Dermis lymphatic vessel endothelial cell (primary cell): ENCODE data around the gene RPS26. TPM values are rescaled to one million over a fixed set of nuclear protein-coding genes. Genes with fewer than 3 reads are reported as not detected.

Experiments used
- total RNA-seq: library from RNA; depleted of rRNA; stranded (reverse); fragments of >200 nt; gene quantifications from 2 replicates; pipeline ENCODE4 v1.2.1, GENCODE V29; 2014

RPS26 gene
- 108 and 138 TPM in 2 replicates for total RNA-seq

DNA sequence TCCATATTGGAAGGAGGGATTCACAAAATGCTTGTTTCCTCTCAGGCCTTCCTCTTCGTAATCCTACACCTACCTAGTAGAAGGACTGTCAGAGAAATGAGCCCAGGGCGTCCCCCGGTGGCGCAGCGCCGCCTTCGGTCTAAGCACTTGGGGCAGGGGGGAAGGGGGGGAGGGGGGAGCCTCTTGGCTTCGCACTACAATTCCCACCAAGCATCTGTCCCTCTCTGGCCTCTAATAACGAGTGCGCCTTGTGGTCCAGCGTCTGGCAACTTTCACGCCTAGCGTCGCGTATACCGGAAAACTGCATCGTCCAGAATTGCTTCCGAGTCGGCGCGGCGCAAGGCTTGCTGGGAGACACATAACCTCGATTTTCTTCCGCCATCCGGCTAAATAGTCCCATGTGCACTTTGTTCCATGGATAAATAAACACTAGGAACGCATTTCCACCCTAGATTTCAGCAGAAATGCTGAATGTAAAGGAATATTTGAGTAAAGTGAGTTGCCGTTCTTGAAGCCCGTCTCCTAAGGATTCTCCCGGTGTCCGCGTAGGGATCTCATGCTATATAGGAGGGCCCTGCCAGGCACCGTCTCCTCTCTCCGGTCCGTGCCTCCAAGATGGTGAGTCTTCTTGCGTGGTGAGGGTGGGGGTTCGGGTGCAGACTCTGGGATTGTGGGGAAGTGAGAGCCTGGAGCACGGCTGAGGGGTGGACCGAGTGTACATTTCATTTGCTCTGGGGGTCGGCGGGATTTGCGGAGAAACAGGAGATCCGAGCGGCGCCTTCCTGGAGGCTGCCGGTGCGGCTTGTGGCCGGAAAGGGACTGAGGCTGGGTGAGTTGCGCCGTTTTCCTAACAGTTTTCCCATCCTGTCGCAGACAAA, at the start of gene RPS26:
RPS26 (plus strand) TSS at position 367 of the 878 bp plus-strand sequence; CDS start at position 616, 249 bp downstream.

DNA sequence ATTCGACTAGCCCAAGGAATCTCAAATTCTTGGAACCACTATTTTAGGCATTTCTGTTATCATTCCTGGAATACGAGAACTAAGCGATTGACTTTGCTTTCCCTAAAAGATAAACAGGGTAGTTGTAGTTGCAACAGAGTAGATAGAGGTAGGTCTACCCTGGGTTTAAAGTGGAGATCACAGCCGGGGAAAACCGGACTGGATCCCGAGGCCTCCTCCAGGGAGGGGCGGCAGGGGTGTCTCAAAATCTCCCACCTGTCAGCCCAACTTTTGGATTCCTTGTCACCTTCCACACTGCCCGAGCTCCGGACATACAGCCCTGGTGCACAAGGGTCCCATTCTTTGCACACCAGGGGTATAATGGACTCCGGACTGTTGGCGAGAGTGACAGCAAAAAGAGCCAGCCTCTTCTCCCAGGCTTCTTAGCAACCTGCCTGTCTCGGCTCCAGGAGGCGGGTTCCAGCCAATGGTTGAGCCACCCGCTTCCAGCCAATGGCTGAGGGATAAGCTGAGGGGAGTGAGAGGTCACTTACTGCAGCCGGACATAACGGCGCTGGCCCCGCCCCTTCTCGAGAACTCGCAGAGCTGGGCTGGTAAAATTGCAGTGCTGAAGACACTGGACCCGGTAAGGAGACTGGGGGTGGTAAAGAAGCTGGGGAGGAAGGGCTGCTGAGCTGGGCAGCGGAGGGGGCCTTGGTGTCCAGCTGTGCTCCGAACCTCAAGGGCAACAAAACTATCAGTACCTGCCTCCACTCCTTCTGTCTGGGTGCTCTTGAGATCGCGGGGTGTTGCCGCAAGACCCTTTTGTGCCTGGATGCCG, 44.8 kb upstream of the RPS26 start, which contains the start of gene SUOX:
SUOX (plus strand) TSS at position 562 of the 820 bp plus-strand sequence. CDS start 4,946 bp downstream, outside the sequence.

DNA sequence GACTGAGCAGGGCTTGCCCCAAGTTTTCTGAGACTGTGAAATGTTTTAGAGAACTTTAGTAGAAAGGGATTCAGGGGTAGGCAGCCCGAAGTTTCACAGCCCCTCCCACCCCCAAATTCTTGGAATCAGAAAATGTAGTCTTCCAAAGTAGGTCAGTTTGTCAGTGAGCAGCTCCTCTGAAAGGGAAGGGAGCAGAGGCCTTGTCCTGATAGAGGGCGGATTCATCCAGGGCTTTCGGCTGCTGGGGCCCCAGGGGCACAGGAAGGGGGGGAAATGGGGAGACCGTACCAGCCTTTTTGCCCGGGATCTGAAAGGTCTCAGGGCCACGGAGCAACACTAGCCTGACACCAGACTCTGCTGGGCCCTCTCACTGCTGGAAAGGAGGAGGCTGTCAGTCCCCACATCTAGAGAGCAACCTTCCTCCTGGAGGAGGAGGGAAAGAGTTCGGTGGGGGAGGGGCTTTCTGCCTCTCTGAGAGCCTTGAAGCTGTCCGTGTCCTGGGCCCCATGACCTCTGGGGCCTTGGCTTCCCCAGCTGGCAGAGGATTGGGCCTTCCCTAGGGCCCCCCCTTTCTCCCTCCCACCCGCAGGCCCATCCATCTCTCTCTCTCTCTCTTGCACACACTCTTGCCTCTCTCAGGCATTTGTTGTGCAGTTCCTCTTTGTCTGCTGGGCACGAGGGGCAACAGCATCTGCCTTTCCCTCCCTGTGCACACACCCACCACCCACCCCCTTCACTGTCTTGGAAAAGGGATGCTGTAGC, 21.1 kb upstream of the RPS26 start, which contains the start of gene IKZF4:
IKZF4 (plus strand) TSS at position 621 of the 762 bp plus-strand sequence. CDS start 451 bp downstream, outside the sequence.

DNA sequence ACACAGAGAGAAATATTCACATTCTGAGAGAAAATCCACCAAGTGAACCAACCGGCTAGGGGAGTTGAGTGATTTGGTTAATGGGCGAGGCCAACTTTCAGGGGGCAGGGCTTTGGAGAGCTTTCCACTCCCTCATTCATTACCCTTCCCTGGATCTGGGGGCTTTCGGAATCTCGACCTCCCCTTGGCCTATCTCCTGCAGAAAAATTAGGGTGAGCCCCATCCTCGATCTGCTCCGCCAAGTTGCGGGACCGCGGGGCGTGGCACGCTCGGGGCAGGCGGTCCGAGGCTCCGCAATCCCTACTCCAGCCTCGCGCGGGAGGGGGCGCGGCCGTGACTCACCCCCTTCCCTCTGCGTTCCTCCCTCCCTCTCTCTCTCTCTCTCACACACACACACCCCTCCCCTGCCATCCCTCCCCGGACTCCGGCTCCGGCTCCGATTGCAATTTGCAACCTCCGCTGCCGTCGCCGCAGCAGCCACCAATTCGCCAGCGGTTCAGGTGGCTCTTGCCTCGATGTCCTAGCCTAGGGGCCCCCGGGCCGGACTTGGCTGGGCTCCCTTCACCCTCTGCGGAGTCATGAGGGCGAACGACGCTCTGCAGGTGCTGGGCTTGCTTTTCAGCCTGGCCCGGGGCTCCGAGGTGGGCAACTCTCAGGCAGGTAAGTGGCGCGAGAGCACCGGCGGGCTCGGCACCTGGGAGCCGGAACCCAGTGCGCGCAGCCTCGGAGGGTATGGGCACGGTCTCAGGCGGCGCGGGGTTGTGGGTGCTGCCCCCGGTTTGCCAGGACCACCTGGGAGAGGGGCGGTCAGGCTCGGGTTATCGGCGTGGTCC, 38.2 kb downstream of the RPS26 start, which contains the start of gene ERBB3:
ERBB3 (plus strand) TSS at position 443 of the 833 bp plus-strand sequence; CDS start at position 579, 136 bp downstream.

Other genes starting within 250 kb of the RPS26 start
- 72.7 and 116 TPM in 2 replicates for gene SARNP, start 224.2 kb upstream of the RPS26 start, total RNA-seq
- 21.7 and 28.8 TPM in 2 replicates for gene ORMDL2, start 223.9 kb upstream of the RPS26 start, total RNA-seq
- 49.2 and 50.7 TPM in 2 replicates for gene DNAJC14, start 212.3 kb upstream of the RPS26 start, total RNA-seq
- gene MMP19, start 199.0 kb upstream of the RPS26 start, total RNA-seq = 0.09 and 0.43 TPM in 2 replicates
- 26.8 and 30.8 TPM in 2 replicates for gene PYM1, start 114.0 kb upstream of the RPS26 start, total RNA-seq
- 16.5 and 23.8 TPM in 2 replicates for gene DGKA, start 110.8 kb upstream of the RPS26 start, total RNA-seq
- 0.60 and 0.76 TPM in 2 replicates for gene PMEL, start 75.9 kb upstream of the RPS26 start, total RNA-seq
- 13.7 and 17.3 TPM in 2 replicates for gene CDK2, start 75.1 kb upstream of the RPS26 start, total RNA-seq
- 42.5 and 47.5 TPM in 2 replicates for gene RAB5B, start 67.8 kb upstream of the RPS26 start, total RNA-seq
- gene SUOX, start 44.6 kb upstream of the RPS26 start, total RNA-seq = 9.2 and 9.4 TPM in 2 replicates
- gene IKZF4, start 20.9 kb upstream of the RPS26 start, total RNA-seq = 0.22 and 0.43 TPM in 2 replicates
- gene ERBB3, start 38.2 kb downstream of the RPS26 start, total RNA-seq = 0.17 and 0.33 TPM in 2 replicates
- 89.3 and 132 TPM in 2 replicates for gene PA2G4, start 62.6 kb downstream of the RPS26 start, total RNA-seq
- 2,570 and 2,853 TPM in 2 replicates for gene RPL41, start 74.7 kb downstream of the RPS26 start, total RNA-seq
- gene ZC3H10, start 76.3 kb downstream of the RPS26 start, total RNA-seq = 5.1 and 6.6 TPM in 2 replicates
- 275 and 388 TPM in 2 replicates for gene ESYT1, start 86.3 kb downstream of the RPS26 start, total RNA-seq
- gene MYL6B, start 110.7 kb downstream of the RPS26 start, total RNA-seq = 70.9 and 81.7 TPM in 2 replicates
- gene MYL6, start 116.4 kb downstream of the RPS26 start, total RNA-seq = 2,087 and 3,488 TPM in 2 replicates
- gene SMARCC2, start 147.6 kb downstream of the RPS26 start, total RNA-seq = 42.8 and 46.9 TPM in 2 replicates
- gene RNF41, start 180.0 kb downstream of the RPS26 start, total RNA-seq = 69.8 and 77.7 TPM in 2 replicates
- gene NABP2, start 182.4 kb downstream of the RPS26 start, total RNA-seq = 16.1 and 19.8 TPM in 2 replicates
- gene SLC39A5, start 188.1 kb downstream of the RPS26 start, total RNA-seq = 0.09 TPM in 1 of 2 replicates, not detected in the other
- gene ANKRD52, start 216.5 kb downstream of the RPS26 start, total RNA-seq = 10.1 and 12.2 TPM in 2 replicates
- 8.6 and 9.0 TPM in 2 replicates for gene COQ10A, start 225.0 kb downstream of the RPS26 start, total RNA-seq